ENCODE measurements around the gene LIN7A.

LIN7A gene

DNA sequence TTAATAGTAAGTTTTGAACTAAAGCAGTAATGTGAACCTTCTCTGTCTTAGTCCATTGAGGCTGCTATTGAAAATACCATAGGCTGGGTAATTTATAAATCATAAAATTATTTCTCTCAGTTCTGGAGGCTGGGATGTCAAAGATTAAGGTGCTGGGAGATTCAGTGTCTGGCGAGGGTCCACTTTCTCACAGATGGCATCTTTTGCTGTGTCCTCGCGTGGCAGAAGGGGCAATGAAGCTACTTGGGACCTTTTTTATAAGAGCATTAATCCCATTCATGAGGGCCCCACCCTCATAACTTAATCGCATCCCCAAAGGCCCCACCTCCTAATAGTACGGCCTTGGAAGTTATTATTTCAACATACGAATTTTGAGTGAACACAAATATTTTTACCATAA lies 28.4 kb downstream of the LIN7A start:
- no peak overlapping the region for H3K4me2 ChIP-seq (ENCODE audit: low read length)
- no peak overlapping the region for H3K4ac ChIP-seq (ENCODE audit: low read depth, low read length)
- no peak overlapping the region for H3K4me3 ChIP-seq (ENCODE audit: low read depth, low read length)
- H3K4me1 ChIP-seq (ENCODE audit: control insufficient read depth in 1 of 2, insufficient read depth in 2 of 2, low read length in 2 of 2): peaks cover 0 to 2% of the 10 kb centered on the region in 2 experiments
- no CpG with 5 or more reads among the region's 6 CpGs for WGBS (ENCODE audit: extremely low coverage, insufficient coverage, insufficient read length)
- H2BK120ac ChIP-seq (ENCODE audit: insufficient read depth, low read length, poor library complexity): no peak overlapping the region
- H2AFZ ChIP-seq (ENCODE audit: insufficient read depth, low read length, poor library complexity): no peak overlapping the region
- no peak overlapping the region for H3K23ac ChIP-seq (ENCODE audit: low read length)
- H3K27ac ChIP-seq (ENCODE audit: low read depth, low read length): no peak overlapping the region
- H3K9me3 ChIP-seq (ENCODE audit: insufficient read depth, low read depth, low read length): no peaks in the 10 kb centered on the region
- no peaks in the 10 kb centered on the region for H3K36me3 ChIP-seq (ENCODE audit: control insufficient read depth in 1 of 2, insufficient read depth in 2 of 2, low read length in 2 of 2)
- H4K12ac ChIP-seq (ENCODE audit: low read depth, low read length): no peak overlapping the region
- no peak overlapping the region for H2BK5ac ChIP-seq (ENCODE audit: low read depth, low read length, poor library complexity)
- H3K14ac ChIP-seq (ENCODE audit: low read length): no peak overlapping the region
- H2AK5ac ChIP-seq (ENCODE audit: low read length): no peak overlapping the region
- no peak overlapping the region for H3K18ac ChIP-seq (ENCODE audit: low read length)
- H4K91ac ChIP-seq (ENCODE audit: low read depth, low read length): no peak overlapping the region
- H3K9ac ChIP-seq (ENCODE audit: low read length): no peak overlapping the region
- H2BK12ac ChIP-seq (ENCODE audit: low read length): no peak overlapping the region
- no peaks in the 10 kb centered on the region for H3K79me2 ChIP-seq (ENCODE audit: control insufficient read depth, insufficient read depth, low read length, poor library complexity)
- no peaks in the 10 kb centered on the region for H3K79me1 ChIP-seq (ENCODE audit: low read length)
- H3K27me3 ChIP-seq (ENCODE audit: insufficient read depth, low read length): no peaks in the 10 kb centered on the region
- H4K8ac ChIP-seq (ENCODE audit: low read depth, low read length): no peak overlapping the region
- no peak for DNase-seq

DNA sequence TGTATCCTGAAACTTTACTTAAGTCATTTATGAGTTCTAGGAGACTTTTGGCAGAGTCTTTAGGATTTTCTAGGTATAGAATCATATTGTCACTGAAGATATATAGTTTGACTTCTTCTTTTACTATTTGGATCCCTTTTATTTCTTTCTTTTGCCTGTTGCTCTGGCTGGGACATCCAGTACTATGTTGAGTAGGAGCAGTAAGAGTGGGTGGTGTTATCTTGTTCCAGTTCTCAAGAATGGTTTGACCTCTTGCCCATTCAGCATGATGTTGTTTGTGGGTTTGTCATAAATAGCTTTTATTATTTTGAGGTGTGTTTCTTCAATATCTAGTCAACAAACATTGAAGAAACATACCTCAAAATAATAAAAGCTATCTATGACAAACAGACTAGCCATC lies 35.0 kb downstream of the LIN7A start:
- Histone ChIP-seq H2AFZ (ENCODE audit: insufficient read depth, low read length, poor library complexity) (no peak overlapping the region), H3K79me1 (ENCODE audit: low read length) (no peaks in the 10 kb centered on the region), H3K14ac (ENCODE audit: low read length) (no peak overlapping the region)

DNA sequence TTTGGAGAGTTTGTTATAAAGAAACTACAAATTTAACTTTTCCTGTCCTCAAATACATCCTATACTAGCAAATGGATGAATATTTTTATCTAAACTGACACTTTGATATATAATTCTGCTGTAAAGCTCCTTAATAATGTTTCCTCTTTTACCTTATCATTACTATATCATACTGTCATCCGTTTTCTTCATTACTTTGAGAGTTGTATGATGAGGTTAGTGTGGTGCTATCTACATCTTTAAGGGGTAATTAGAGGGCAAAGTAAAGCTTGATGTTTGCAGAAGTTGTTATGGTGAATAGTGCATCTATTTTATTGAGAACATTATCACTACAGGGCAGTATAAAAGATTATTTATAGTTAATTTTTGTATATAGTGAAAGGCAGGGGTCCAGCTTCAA lies 36.1 kb downstream of the LIN7A start:
- Histone ChIP-seq H3K36me3 (ENCODE audit: control insufficient read depth in 1 of 2, insufficient read depth in 2 of 2, low read length in 2 of 2) (no peaks in the 10 kb centered on the region), H3K9me3 (ENCODE audit: insufficient read depth, low read depth, low read length) (no peaks in the 10 kb centered on the region), H3K4ac (ENCODE audit: low read depth, low read length) (no peak overlapping the region), H3K27ac (ENCODE audit: low read depth, low read length) (no peak overlapping the region), H2AK5ac (ENCODE audit: low read length) (no peak overlapping the region), H3K9ac (ENCODE audit: low read length) (no peak overlapping the region), H3K4me1 (ENCODE audit: control insufficient read depth in 1 of 2, insufficient read depth in 2 of 2, low read length in 2 of 2) (peaks cover 0 to 2% of the 10 kb centered on the region in 2 experiments), H3K79me2 (ENCODE audit: control insufficient read depth, insufficient read depth, low read length, poor library complexity) (no peaks in the 10 kb centered on the region), H3K23ac (ENCODE audit: low read length) (no peak overlapping the region), H2BK5ac (ENCODE audit: low read depth, low read length, poor library complexity) (no peak overlapping the region), H2BK12ac (ENCODE audit: low read length) (no peak overlapping the region), H3K18ac (ENCODE audit: low read length) (no peak overlapping the region), H4K12ac (ENCODE audit: low read depth, low read length) (no peak overlapping the region), H3K79me1 (ENCODE audit: low read length) (no peaks in the 10 kb centered on the region), H3K4me3 (ENCODE audit: low read depth, low read length) (no peak overlapping the region), H3K14ac (ENCODE audit: low read length) (no peak overlapping the region), H3K4me2 (ENCODE audit: low read length) (no peak overlapping the region), H4K8ac (ENCODE audit: low read depth, low read length) (no peak overlapping the region), H2BK120ac (ENCODE audit: insufficient read depth, low read length, poor library complexity) (no peak overlapping the region), H2AFZ (ENCODE audit: insufficient read depth, low read length, poor library complexity) (no peak overlapping the region), H3K27me3 (ENCODE audit: insufficient read depth, low read length) (no peaks in the 10 kb centered on the region), H4K91ac (ENCODE audit: low read depth, low read length) (no peak overlapping the region)
- no peak for DNase-seq
- no CpG with 5 or more reads among the region's 1 CpG for WGBS (ENCODE audit: extremely low coverage, insufficient coverage, insufficient read length)

More for the DNA sequence above, 35.0 kb downstream of the LIN7A start:
- Histone ChIP-seq H3K18ac (ENCODE audit: low read length) (no peak overlapping the region), H3K9ac (ENCODE audit: low read length) (no peak overlapping the region), H3K4me2 (ENCODE audit: low read length) (no peak overlapping the region), H2BK5ac (ENCODE audit: low read depth, low read length, poor library complexity) (no peak overlapping the region), H3K27me3 (ENCODE audit: insufficient read depth, low read length) (no peaks in the 10 kb centered on the region), H2BK120ac (ENCODE audit: insufficient read depth, low read length, poor library complexity) (no peak overlapping the region), H3K23ac (ENCODE audit: low read length) (no peak overlapping the region), H4K12ac (ENCODE audit: low read depth, low read length) (no peak overlapping the region), H2AK5ac (ENCODE audit: low read length) (no peak overlapping the region), H3K4me1 (ENCODE audit: control insufficient read depth in 1 of 2, insufficient read depth in 2 of 2, low read length in 2 of 2) (peaks cover 0 to 2% of the 10 kb centered on the region in 2 experiments), H3K27ac (ENCODE audit: low read depth, low read length) (no peak overlapping the region), H3K4me3 (ENCODE audit: low read depth, low read length) (no peak overlapping the region), H3K9me3 (ENCODE audit: insufficient read depth, low read depth, low read length) (no peaks in the 10 kb centered on the region), H4K8ac (ENCODE audit: low read depth, low read length) (no peak overlapping the region), H3K36me3 (ENCODE audit: control insufficient read depth in 1 of 2, insufficient read depth in 2 of 2, low read length in 2 of 2) (no peaks in the 10 kb centered on the region), H4K91ac (ENCODE audit: low read depth, low read length) (no peak overlapping the region), H3K4ac (ENCODE audit: low read depth, low read length) (no peak overlapping the region), H3K79me2 (ENCODE audit: control insufficient read depth, insufficient read depth, low read length, poor library complexity) (no peaks in the 10 kb centered on the region), H2BK12ac (ENCODE audit: low read length) (no peak overlapping the region)
- no peak for DNase-seq

DNA sequence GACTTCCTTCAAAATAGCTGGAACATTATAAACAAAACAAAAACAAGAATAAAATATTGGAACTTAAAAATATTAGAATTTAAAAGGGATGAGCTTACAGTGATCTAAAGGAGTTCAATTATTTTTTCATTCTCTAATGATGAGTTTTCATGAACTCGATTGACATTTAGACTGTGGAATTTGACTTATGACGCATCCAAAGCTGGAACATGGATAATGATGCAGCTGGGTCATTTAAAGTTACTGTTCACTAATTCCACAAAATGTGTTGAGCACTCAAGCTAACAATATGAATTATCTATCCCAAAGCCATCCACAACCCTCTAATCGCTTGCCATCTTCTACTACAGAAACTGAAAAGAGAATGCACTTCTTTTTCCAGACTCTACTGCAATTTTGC lies 42.5 kb downstream of the LIN7A start:
- no peak overlapping the region for H4K91ac ChIP-seq (ENCODE audit: low read depth, low read length)

More for the DNA sequence above, 42.5 kb downstream of the LIN7A start:
- H3K18ac ChIP-seq (ENCODE audit: low read length): no peak overlapping the region
- no peaks in the 10 kb centered on the region for H3K9me3 ChIP-seq (ENCODE audit: insufficient read depth, low read depth, low read length)
- H4K8ac ChIP-seq (ENCODE audit: low read depth, low read length): no peak overlapping the region
- no peaks in the 10 kb centered on the region for H3K4me1 ChIP-seq (ENCODE audit: control insufficient read depth in 1 of 2, insufficient read depth in 2 of 2, low read length in 2 of 2)
- H3K4ac ChIP-seq (ENCODE audit: low read depth, low read length): no peak overlapping the region
- DNase-seq: no peak
- H3K4me3 ChIP-seq (ENCODE audit: low read depth, low read length): no peak overlapping the region
- H3K79me2 ChIP-seq (ENCODE audit: control insufficient read depth, insufficient read depth, low read length, poor library complexity): no peaks in the 10 kb centered on the region
- no peak overlapping the region for H3K4me2 ChIP-seq (ENCODE audit: low read length)
- no peaks in the 10 kb centered on the region for H3K27me3 ChIP-seq (ENCODE audit: insufficient read depth, low read length)
- H2AK5ac ChIP-seq (ENCODE audit: low read length): no peak overlapping the region
- H3K23ac ChIP-seq (ENCODE audit: low read length): no peak overlapping the region
- H3K27ac ChIP-seq (ENCODE audit: low read depth, low read length): no peak overlapping the region
- H3K79me1 ChIP-seq (ENCODE audit: low read length): no peaks in the 10 kb centered on the region
- no peak overlapping the region for H3K14ac ChIP-seq (ENCODE audit: low read length)
- H4K12ac ChIP-seq (ENCODE audit: low read depth, low read length): no peak overlapping the region
- no peak overlapping the region for H2BK5ac ChIP-seq (ENCODE audit: low read depth, low read length, poor library complexity)
- no peak overlapping the region for H2AFZ ChIP-seq (ENCODE audit: insufficient read depth, low read length, poor library complexity)
- no peak overlapping the region for H2BK12ac ChIP-seq (ENCODE audit: low read length)
- WGBS (ENCODE audit: extremely low coverage, insufficient coverage, insufficient read length): no CpG with 5 or more reads among the region's 3 CpGs
- no peak overlapping the region for H2BK120ac ChIP-seq (ENCODE audit: insufficient read depth, low read length, poor library complexity)
- no peaks in the 10 kb centered on the region for H3K36me3 ChIP-seq (ENCODE audit: control insufficient read depth in 1 of 2, insufficient read depth in 2 of 2, low read length in 2 of 2)
- no peak overlapping the region for H3K9ac ChIP-seq (ENCODE audit: low read length)
